ENCODE measurements around the gene E2F7.

The E2F7 gene

GRCh38 chr12:77032406-77032805 is 33.0 kb downstream of the E2F7 start:
- no peak for TF ChIP-seq CTCF (IDR thresholded peaks at IDR 0.05)

GRCh38 chr12:77031745-77032144 is 33.6 kb downstream of the E2F7 start:
- TF ChIP-seq CTCF (IDR thresholded peaks at IDR 0.05) = no peak

GRCh38 chr12:77025782-77026314 is 39.5 kb downstream of the E2F7 start:
- TF ChIP-seq CTCF (IDR thresholded peaks at IDR 0.05) = no peak

GRCh38 chr12:77023501-77023900 is 41.9 kb downstream of the E2F7 start:
- TF ChIP-seq CTCF (IDR thresholded peaks at IDR 0.05) = no peak

- TF ChIP-seq CTCF (IDR thresholded peaks at IDR 0.05) = no peak
Observed at GRCh38 chr12:77019920-77020319, 45.4 kb downstream of the E2F7 start.

- no peak for TF ChIP-seq CTCF (IDR thresholded peaks at IDR 0.05)
Observed at GRCh38 chr12:77016606-77017005, 48.8 kb downstream of the E2F7 start.

GRCh38 chr12:77013091-77013490 is 52.3 kb downstream of the E2F7 start:
- TF ChIP-seq CTCF (IDR thresholded peaks at IDR 0.05) = no peak

Measured in LNCAP (cell line).